Ascending aorta (tissue), 2 donors: Measurements from ENCODE around the gene FAT2. TPM values are rescaled to one million over a fixed set of nuclear protein-coding genes. Genes with fewer than 3 reads are reported as not detected.

Experiments used
- DNase-seq, 2 donors: peaks; one replicate each; pipeline ENCODE4 v3.0.0-alpha.2; 2019; ENCODE audit warnings: low spot score in 2 of 2
- H3K27ac ChIP-seq, 2 donors: fragments of 200-600 bp; sonication (generic); one replicate each; pipeline ENCODE4 v1.5.1; 2016 to 2017; ENCODE audit warnings: mild to moderate bottlenecking in 1 of 2
- H3K27me3 ChIP-seq: fragments of 200-600 bp; sonication (generic); one replicate; pipeline ENCODE4 v1.5.1; 2017
- H3K36me3 ChIP-seq, 2 donors: fragments of 200-600 bp; sonication (generic); one replicate each; pipeline ENCODE4 v1.5.1; 2016
- H3K4me1 ChIP-seq, 2 donors: fragments of 200-600 bp; sonication (generic); one replicate each; pipeline ENCODE4 v1.5.1; 2016 to 2017; ENCODE audit warnings: mild to moderate bottlenecking in 1 of 2
- H3K4me3 ChIP-seq, 2 donors: fragments of 200-600 bp; sonication (generic); one replicate each; pipeline ENCODE4 v1.5.1; 2016 to 2017; ENCODE audit warnings: mild to moderate bottlenecking in 1 of 2
- H3K9me3 ChIP-seq, 2 donors: fragments of 200-600 bp; sonication (generic); one replicate each; pipeline ENCODE4 v1.5.1; 2016
- intact Hi-C: fragments of 100-400 bp; cut with DNase I; formaldehyde crosslinking; loops from one replicate; pipeline ENCODE4 v1.15.1; 2023
- total RNA-seq: library from RNA; depleted of rRNA; stranded (reverse); fragments of >200 nt; gene quantifications from one replicate; pipeline ENCODE4 v1.1.0, GENCODE V29; 2016
- TF ChIP-seq, protein P1 (sequence below), 3 experiments: fragments of 200-600 bp in 2 of 3; fragments of 450-650 bp in 1 of 3; sonication (generic) in 2 of 3; IDR thresholded peaks; one replicate each; pipeline ENCODE4 v1.5.1; 2016 to 2019; ENCODE audit warnings: antibody characterized with exemption in 3 of 3, mild to moderate bottlenecking in 1 of 3, moderate library complexity in 1 of 3

FAT2 gene
- total RNA-seq, 1 donor from 2014 or later: not detected

DNA sequence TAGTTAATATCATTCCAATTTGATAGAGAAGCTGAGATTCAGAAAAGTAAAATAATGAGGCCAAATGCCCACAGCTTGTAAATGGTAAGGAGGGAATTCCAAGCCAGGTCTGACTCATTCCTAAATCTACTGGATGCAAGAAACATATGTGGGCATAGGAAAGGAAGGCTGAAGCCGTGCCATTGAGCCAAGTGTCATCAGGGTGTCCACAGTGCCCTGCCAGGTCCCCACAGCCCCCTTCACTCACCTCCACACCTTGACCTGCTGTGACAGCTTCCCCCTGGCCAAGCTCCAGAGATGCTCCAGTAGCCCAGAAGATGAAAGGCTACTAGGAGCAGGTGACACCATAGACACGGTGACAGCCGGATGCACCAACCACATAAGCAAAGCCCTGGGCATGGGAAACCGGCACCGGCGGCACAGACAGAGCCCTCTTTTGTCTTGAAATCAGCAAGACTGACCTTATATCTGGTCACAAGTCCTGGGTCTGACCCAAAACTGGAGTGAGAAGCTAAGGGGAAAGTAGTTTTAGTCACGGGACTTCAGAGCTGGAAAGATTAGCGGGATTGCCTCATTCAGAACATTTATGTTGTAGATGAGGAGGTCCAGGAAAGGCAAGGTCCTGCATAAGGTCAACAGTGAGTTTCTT is 20.1 kb upstream of the FAT2 start:
- Histone ChIP-seq H3K4me1 (no peaks in the 10 kb centered on the region), H3K27ac (no peak overlapping the region), H3K4me3 (no peak overlapping the region), H3K36me3 (no peaks in the 10 kb centered on the region), H3K27me3 (no peaks in the 10 kb centered on the region), H3K9me3 (no peaks in the 10 kb centered on the region)
- no peak for DNase-seq
- intact Hi-C loops: no loop called here
- TF ChIP-seq, protein P1, sequence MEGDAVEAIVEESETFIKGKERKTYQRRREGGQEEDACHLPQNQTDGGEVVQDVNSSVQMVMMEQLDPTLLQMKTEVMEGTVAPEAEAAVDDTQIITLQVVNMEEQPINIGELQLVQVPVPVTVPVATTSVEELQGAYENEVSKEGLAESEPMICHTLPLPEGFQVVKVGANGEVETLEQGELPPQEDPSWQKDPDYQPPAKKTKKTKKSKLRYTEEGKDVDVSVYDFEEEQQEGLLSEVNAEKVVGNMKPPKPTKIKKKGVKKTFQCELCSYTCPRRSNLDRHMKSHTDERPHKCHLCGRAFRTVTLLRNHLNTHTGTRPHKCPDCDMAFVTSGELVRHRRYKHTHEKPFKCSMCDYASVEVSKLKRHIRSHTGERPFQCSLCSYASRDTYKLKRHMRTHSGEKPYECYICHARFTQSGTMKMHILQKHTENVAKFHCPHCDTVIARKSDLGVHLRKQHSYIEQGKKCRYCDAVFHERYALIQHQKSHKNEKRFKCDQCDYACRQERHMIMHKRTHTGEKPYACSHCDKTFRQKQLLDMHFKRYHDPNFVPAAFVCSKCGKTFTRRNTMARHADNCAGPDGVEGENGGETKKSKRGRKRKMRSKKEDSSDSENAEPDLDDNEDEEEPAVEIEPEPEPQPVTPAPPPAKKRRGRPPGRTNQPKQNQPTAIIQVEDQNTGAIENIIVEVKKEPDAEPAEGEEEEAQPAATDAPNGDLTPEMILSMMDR (IDR thresholded peaks at IDR 0.05): no peak

DNA sequence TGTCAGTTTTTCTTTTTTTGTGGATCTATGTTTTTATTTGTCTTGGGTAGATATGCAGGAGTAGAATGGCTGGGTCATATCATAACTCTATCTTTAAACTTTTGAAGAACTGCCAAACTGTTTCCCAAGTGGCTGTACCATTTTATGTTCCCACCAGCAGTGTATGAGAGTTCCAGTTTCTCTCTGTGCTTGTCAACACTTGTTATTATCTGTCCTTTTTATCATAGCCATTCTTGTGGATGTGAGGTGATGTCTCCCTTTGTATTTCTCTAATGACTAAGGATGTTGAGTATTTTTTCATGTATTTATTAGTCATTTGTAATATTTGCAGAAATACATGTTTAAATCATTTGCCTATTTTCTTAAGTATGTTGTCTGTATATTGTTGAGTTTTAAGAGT is 17.4 kb upstream of the FAT2 start:
- DNase-seq: no peak
- H3K27ac ChIP-seq: no peak overlapping the region
- intact Hi-C loops: no loop called here

DNA sequence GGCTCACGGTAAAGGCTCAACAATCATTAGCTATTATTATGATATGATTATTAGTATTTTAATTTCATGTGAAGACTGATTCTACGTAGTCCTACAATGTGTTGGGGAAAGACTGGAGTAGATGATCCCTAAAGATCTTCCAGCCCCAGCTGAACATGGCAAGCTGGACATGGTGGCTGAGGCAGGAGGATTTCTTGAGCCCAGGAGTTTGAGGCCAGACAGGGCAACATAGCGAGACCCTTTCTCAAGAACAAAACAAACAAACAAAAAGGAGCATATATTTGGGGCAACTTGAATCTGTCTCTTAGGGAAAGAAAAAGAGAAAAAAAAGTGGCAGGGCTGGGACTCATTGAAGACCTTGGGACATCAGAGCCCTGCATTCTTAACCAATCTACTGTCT is 16.2 kb upstream of the FAT2 start:
- H3K9me3 ChIP-seq: no peaks in the 10 kb centered on the region
- no peaks in the 10 kb centered on the region for H3K4me1 ChIP-seq
- H3K36me3 ChIP-seq: no peaks in the 10 kb centered on the region
- no peaks in the 10 kb centered on the region for H3K27me3 ChIP-seq
- no peak overlapping the region for H3K4me3 ChIP-seq
- intact Hi-C loops: no loop called here
- H3K27ac ChIP-seq: no peak overlapping the region
- DNase-seq: no peak
- TF ChIP-seq, protein P1 (IDR thresholded peaks at IDR 0.05): no peak

More for the DNA sequence above, 17.4 kb upstream of the FAT2 start:
- no peak overlapping the region for H3K4me3 ChIP-seq
- TF ChIP-seq, protein P1 (IDR thresholded peaks at IDR 0.05): no peak
- H3K9me3 ChIP-seq: no peaks in the 10 kb centered on the region
- no peaks in the 10 kb centered on the region for H3K27me3 ChIP-seq
- H3K36me3 ChIP-seq: no peaks in the 10 kb centered on the region
- H3K4me1 ChIP-seq: no peaks in the 10 kb centered on the region

DNA sequence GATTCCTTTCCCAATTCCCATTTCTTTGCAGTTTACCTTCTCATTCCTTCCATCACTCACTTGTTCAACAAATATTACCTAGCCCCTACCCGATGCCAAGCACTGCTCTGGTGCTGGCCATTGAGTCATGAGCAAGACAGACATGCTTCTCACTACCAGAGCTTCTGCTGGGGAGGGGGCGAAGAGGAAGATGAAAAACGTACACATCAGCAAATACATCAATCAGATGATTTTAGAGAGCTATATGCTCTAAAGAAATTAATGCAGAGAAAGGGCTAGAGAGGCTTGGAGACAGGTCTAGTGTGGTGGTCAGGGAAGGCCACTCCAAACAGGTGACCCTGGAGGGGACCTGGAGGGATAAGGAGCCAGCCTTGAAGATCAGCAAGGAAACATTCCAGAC is 14.4 kb upstream of the FAT2 start:
- no peaks in the 10 kb centered on the region for H3K4me1 ChIP-seq
- no peak for DNase-seq
- no peaks in the 10 kb centered on the region for H3K9me3 ChIP-seq
- intact Hi-C loops: no loop called here
- no peaks in the 10 kb centered on the region for H3K36me3 ChIP-seq
- H3K4me3 ChIP-seq: no peak overlapping the region
- no peak overlapping the region for H3K27ac ChIP-seq
- H3K27me3 ChIP-seq: no peaks in the 10 kb centered on the region
- TF ChIP-seq, protein P1 (IDR thresholded peaks at IDR 0.05): no peak

DNA sequence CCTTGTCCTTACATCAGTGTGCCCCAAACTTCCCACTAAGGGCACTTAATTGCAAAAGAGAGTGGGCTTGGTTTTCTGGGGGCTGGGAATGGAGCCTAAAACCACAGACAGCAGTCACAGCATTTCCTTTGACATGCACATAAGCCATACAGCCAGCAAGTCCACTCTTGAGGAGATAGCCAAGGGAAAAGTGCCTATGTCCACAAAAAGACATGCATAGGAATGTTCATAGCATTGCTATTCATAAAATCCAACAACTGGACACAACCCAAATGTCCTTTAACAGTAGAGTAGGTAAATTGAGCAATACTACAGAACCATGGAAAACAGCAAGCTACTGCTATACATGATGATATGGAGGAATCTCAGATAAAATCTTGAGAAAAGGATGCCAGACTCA is 11.7 kb upstream of the FAT2 start:
- no peaks in the 10 kb centered on the region for H3K9me3 ChIP-seq
- DNase-seq: no peak
- intact Hi-C loops: no loop called here
- no peak overlapping the region for H3K27ac ChIP-seq
- TF ChIP-seq, protein P1 (IDR thresholded peaks at IDR 0.05): no peak
- H3K4me3 ChIP-seq: no peak overlapping the region
- H3K27me3 ChIP-seq: no peaks in the 10 kb centered on the region
- H3K4me1 ChIP-seq: no peaks in the 10 kb centered on the region
- H3K36me3 ChIP-seq: no peaks in the 10 kb centered on the region

DNA sequence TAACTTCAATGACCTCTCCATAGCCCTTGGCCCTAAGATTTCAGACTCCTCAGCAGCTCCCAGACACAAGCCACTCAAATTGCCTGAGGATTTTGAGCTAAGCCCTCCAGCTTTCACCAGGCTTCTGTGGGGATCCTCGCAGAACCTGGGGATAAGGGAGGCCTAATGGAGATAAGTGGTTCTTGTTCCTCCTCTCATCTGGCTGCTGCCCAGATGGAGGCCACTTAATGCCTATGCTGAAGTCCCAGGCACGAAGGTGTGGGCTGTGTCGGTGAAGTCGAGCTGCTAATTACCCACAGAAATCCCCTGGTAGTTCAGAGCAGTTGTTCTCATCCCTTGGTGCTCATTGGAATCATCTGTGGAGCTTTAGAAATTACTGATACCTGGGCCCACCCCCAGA is 10.3 kb upstream of the FAT2 start:
- TF ChIP-seq, protein P1 (IDR thresholded peaks at IDR 0.05): no peak
- no peaks in the 10 kb centered on the region for H3K36me3 ChIP-seq
- H3K4me3 ChIP-seq: no peak overlapping the region
- no peaks in the 10 kb centered on the region for H3K4me1 ChIP-seq
- intact Hi-C loops: no loop called here
- DNase-seq: no peak
- H3K9me3 ChIP-seq: no peaks in the 10 kb centered on the region
- H3K27me3 ChIP-seq: no peaks in the 10 kb centered on the region
- no peak overlapping the region for H3K27ac ChIP-seq
